NCI-H1694 (cell line): ENCODE data around the gene ZFHX3.

Source experiments
- DNase-seq: peaks from one replicate; lab custom pipeline; 2025; lab: John Stamatoyannopoulos, UW

Gene ZFHX3

GRCh38 chr16:72824761-72825160 lies 223.2 kb downstream of the ZFHX3 start:
- no peak for DNase-seq

GRCh38 chr16:72824027-72824426 lies 223.9 kb downstream of the ZFHX3 start:
- DNase-seq: no peak

GRCh38 chr16:72821185-72821950 lies 226.6 kb downstream of the ZFHX3 start:
- DNase-seq: no peak

- no peak for DNase-seq
Measured at GRCh38 chr16:72819345-72819744, 228.6 kb downstream of the ZFHX3 start.

GRCh38 chr16:72818236-72818845 lies 229.6 kb downstream of the ZFHX3 start:
- DNase-seq: no peak

GRCh38 chr16:72815348-72816318 lies 232.3 kb downstream of the ZFHX3 start:
- no peak for DNase-seq

GRCh38 chr16:72814226-72814625 lies 233.7 kb downstream of the ZFHX3 start:
- no peak for DNase-seq

- DNase-seq: no peak
Measured at GRCh38 chr16:72812672-72813071, 235.3 kb downstream of the ZFHX3 start.

- no peak for DNase-seq
Measured at GRCh38 chr16:72811876-72812275, 236.1 kb downstream of the ZFHX3 start.

GRCh38 chr16:72811188-72811720 lies 236.7 kb downstream of the ZFHX3 start:
- no peak for DNase-seq

GRCh38 chr16:72810480-72810879 lies 237.4 kb downstream of the ZFHX3 start:
- no peak for DNase-seq

GRCh38 chr16:72809446-72809845 lies 238.5 kb downstream of the ZFHX3 start:
- DNase-seq: no peak

GRCh38 chr16:72808754-72809153 lies 239.2 kb downstream of the ZFHX3 start:
- DNase-seq: no peak

- DNase-seq: no peak
Measured at GRCh38 chr16:72807245-72807644, 240.7 kb downstream of the ZFHX3 start.

GRCh38 chr16:72805486-72805885 lies 242.4 kb downstream of the ZFHX3 start:
- DNase-seq: no peak

- DNase-seq: no peak
Measured at GRCh38 chr16:72800524-72801161, 247.3 kb downstream of the ZFHX3 start.

- no peak for DNase-seq
Measured at GRCh38 chr16:72798264-72798663, 249.7 kb downstream of the ZFHX3 start.

- DNase-seq: no peak
Measured at GRCh38 chr16:72797621-72798020, 250.3 kb downstream of the ZFHX3 start.

- DNase-seq: no peak
Measured at GRCh38 chr16:72796222-72796621, 251.7 kb downstream of the ZFHX3 start.

- no peak for DNase-seq
Measured at GRCh38 chr16:72794986-72795385, 252.9 kb downstream of the ZFHX3 start.

GRCh38 chr16:72794319-72794718 lies 253.6 kb downstream of the ZFHX3 start:
- DNase-seq: no peak

- DNase-seq: no peak
Measured at GRCh38 chr16:72793716-72794115, 254.2 kb downstream of the ZFHX3 start.
